Left ventricle myocardium inferior (tissue), 1 donor: ENCODE measurements around the gene MDM1. TPM values are rescaled to one million over a fixed set of nuclear protein-coding genes. Genes with fewer than 3 reads are reported as not detected.

Experiments
- DNase-seq: peaks from one replicate; pipeline ENCODE4 v3.0.0-alpha.2; 2020
- H3K27ac ChIP-seq: fragments of 200-600 bp; replicated peaks from 2 replicates; pipeline ENCODE4 v1.8.0; 2021
- H3K27me3 ChIP-seq: fragments of 200-600 bp; 2 replicates; pipeline ENCODE4 v1.8.0; 2021; ENCODE audit warnings: low read depth
- H3K36me3 ChIP-seq: fragments of 200-600 bp; 2 replicates; pipeline ENCODE4 v1.8.0; 2021
- H3K4me1 ChIP-seq: fragments of 200-600 bp; 2 replicates; pipeline ENCODE4 v1.8.0; 2021
- H3K4me3 ChIP-seq: fragments of 200-600 bp; 2 replicates; pipeline ENCODE4 v1.8.0; 2021; ENCODE audit warnings: mild to moderate bottlenecking, moderate library complexity
- H3K9me3 ChIP-seq: fragments of 200-600 bp; replicated peaks from 2 replicates; pipeline ENCODE4 v1.8.0; 2021
- intact Hi-C: fragments of 100-400 bp; cut with micrococcal nuclease; formaldehyde crosslinking; loops from one replicate; pipeline ENCODE4 v1.11.0; 2022
- total RNA-seq: library from RNA; stranded (reverse); fragmentation: NEBNext Ultra II Directional; extraction: Animal tissue kit (Norgen Biotek cat#: 25700); gene quantifications from one replicate; pipeline ENCODE4 v1.2.1, GENCODE V29; 2021
- TF ChIP-seq, protein P1 (sequence below): fragments of 200-600 bp; IDR thresholded peaks from 2 replicates; pipeline ENCODE4 v1.8.0; 2021; ENCODE audit warnings: antibody characterized with exemption, mild to moderate bottlenecking, borderline replicate concordance
- donor health status: DM: no; HTN: yes; CAD: no; lungs with severe emphysema.

Gene MDM1
- total RNA-seq, 1 donor from 2014 or later = 7.8 TPM

- no peak overlapping the region for H3K27ac ChIP-seq
- TF ChIP-seq, protein P1, sequence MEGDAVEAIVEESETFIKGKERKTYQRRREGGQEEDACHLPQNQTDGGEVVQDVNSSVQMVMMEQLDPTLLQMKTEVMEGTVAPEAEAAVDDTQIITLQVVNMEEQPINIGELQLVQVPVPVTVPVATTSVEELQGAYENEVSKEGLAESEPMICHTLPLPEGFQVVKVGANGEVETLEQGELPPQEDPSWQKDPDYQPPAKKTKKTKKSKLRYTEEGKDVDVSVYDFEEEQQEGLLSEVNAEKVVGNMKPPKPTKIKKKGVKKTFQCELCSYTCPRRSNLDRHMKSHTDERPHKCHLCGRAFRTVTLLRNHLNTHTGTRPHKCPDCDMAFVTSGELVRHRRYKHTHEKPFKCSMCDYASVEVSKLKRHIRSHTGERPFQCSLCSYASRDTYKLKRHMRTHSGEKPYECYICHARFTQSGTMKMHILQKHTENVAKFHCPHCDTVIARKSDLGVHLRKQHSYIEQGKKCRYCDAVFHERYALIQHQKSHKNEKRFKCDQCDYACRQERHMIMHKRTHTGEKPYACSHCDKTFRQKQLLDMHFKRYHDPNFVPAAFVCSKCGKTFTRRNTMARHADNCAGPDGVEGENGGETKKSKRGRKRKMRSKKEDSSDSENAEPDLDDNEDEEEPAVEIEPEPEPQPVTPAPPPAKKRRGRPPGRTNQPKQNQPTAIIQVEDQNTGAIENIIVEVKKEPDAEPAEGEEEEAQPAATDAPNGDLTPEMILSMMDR = no peak
- no peak overlapping the region for H3K4me3 ChIP-seq
These were observed 16.3 kb upstream of the MDM1 start for GRCh38 chr12:68348419-68348818.

DNA sequence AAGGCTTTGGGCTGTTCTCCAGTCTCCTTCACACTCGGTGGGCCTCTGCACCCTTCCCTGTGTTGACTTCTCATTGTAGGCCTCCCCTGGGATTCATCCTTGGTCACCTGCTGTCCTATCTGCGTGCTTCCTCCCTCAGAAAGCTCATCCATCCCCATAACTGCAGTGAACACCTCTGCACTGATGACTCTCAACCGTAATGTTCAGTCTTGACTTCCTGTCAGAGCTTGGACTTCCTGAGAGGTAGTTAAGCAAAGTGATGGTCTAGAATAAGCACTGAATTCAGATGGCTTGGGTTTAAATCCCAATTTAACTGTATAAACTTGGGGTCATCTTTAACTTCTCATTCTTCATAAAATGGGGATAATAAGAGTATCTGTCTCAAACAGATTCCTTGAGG lies 13.6 kb upstream of the MDM1 start:
- Histone ChIP-seq H3K4me1 (no peaks in the 10 kb centered on the region), H3K27ac (no peak overlapping the region), H3K4me3 (no peak overlapping the region), H3K36me3 (no peaks in the 10 kb centered on the region), H3K27me3 (peaks cover 58% of the 10 kb centered on the region), H3K9me3 (no peaks in the 10 kb centered on the region)
- TF ChIP-seq, protein P1 = no peak
- no peak for DNase-seq
- intact Hi-C loops = no loop called here

More at GRCh38 chr12:68348419-68348818, 16.3 kb upstream of the MDM1 start:
- intact Hi-C loops = no loop called here
- no peaks in the 10 kb centered on the region for H3K4me1 ChIP-seq
- no peak for DNase-seq
- no peaks in the 10 kb centered on the region for H3K36me3 ChIP-seq
- peaks cover 43% of the 10 kb centered on the region for H3K27me3 ChIP-seq
- H3K9me3 ChIP-seq = no peaks in the 10 kb centered on the region

DNA sequence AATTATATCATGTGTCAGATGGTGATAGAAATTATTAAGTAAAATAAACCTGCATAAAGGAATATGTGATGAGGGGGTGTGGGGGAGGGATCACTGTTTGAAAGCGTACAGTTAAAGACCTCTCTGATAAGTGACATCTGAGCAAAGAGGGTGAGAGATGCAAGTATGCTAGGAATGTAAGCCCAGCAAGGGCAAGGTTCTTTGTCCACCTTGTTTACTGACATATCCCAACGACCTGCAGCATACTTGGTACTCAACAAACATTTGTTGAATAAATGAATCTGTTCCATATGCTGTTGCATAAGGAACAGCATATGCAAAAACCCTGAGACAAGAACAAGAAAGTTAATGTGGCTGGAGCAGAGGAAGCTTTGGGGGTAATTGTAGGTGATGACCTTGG lies 12.0 kb upstream of the MDM1 start:
- H3K9me3 ChIP-seq = no peaks in the 10 kb centered on the region
- DNase-seq = no peak
- no peaks in the 10 kb centered on the region for H3K4me1 ChIP-seq
- TF ChIP-seq, protein P1 = no peak
- intact Hi-C loops = no loop called here
- H3K27ac ChIP-seq = no peak overlapping the region
- H3K4me3 ChIP-seq = no peak overlapping the region
- H3K36me3 ChIP-seq = no peaks in the 10 kb centered on the region
- H3K27me3 ChIP-seq = peaks cover 58% of the 10 kb centered on the region

GRCh38 chr12:68342966-68343365 lies 10.8 kb upstream of the MDM1 start:
- no peak for DNase-seq
- no peaks in the 10 kb centered on the region for H3K9me3 ChIP-seq
- no peak overlapping the region for H3K4me3 ChIP-seq
- no peaks in the 10 kb centered on the region for H3K36me3 ChIP-seq
- H3K27ac ChIP-seq = no peak overlapping the region
- intact Hi-C loops = no loop called here
- TF ChIP-seq, protein P1 = no peak
- H3K4me1 ChIP-seq = no peaks in the 10 kb centered on the region
- peaks cover 48% of the 10 kb centered on the region for H3K27me3 ChIP-seq

DNA sequence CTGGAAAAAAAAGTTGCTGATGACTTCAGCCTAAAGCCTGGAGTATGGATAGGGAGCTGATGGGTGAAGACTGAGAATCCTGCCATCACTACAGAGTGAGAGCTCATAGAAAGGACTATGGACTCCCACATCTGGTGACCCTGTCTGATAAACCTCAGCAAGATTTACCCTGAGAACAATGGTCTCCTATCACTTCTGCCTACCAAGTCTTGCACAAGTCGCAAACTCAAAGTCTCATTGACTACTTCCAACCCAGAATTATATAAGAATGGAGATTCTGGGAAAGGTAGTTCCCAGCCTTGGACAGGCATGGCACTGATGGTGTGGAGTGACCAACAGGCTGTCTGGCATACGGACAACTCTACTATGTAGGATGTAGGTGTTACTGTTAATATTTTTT lies 9.7 kb upstream of the MDM1 start:
- Histone ChIP-seq H3K4me3 (no peak overlapping the region), H3K27me3 (peaks cover 36% of the 10 kb centered on the region), H3K4me1 (no peaks in the 10 kb centered on the region), H3K36me3 (no peaks in the 10 kb centered on the region), H3K27ac (no peak overlapping the region), H3K9me3 (no peaks in the 10 kb centered on the region)
- DNase-seq = no peak
- intact Hi-C loops = no loop called here
- TF ChIP-seq, protein P1 = no peak
